Measurements from ENCODE around the gene PPP1R37. TPM values are rescaled to one million over a fixed set of nuclear protein-coding genes. Genes with fewer than 3 reads are reported as not detected.

PPP1R37 gene
- total and polyA plus RNA-seq, 2 of the 13 experiments (the other 11 are each of a cell fraction or from before 2014, with no cell fraction given), result 9.0 to 14.3 TPM

GRCh38 chr19:45179072-45179891, 86.3 kb downstream of the PPP1R37 start (continued):
- TF ChIP-seq TFDP1 (CRISPR knock-in tag; IDR thresholded peaks at IDR 0.05; ENCODE audit: borderline replicate concordance) (no peak), ZNF703 (CRISPR knock-in tag; IDR thresholded peaks at IDR 0.05; ENCODE audit: borderline replicate concordance) (no peak), FOXM1 (CRISPR knock-in tag; IDR thresholded peaks at IDR 0.05) (no peak), ZNF83 (CRISPR knock-in tag; IDR thresholded peaks at IDR 0.05; ENCODE audit: borderline replicate concordance) (0 out of 2 replicates have a peak, but pooled peaks have one; percentile 28), ZEB1 (IDR thresholded peaks at IDR 0.05; ENCODE audit: insufficient replicate concordance, low read depth) (peak; percentile 33), KAT2B (IDR thresholded peaks at IDR 0.05; ENCODE audit: borderline replicate concordance, low read depth, low read length) (no peak), SPEN (CRISPR knock-in tag; IDR thresholded peaks at IDR 0.05; ENCODE audit: low read depth) (peak; percentile 9; the same call in 1 of the 2 replicates), ZNF577 (CRISPR knock-in tag; IDR thresholded peaks at IDR 0.05; ENCODE audit: borderline replicate concordance, low read depth) (no peak), WIZ (CRISPR knock-in tag; IDR thresholded peaks at IDR 0.05) (no peak), THAP8 (CRISPR knock-in tag; IDR thresholded peaks at IDR 0.05; ENCODE audit: borderline replicate concordance) (0 out of 2 replicates have a peak, but pooled peaks have one; percentile 31), MAFF (IDR thresholded peaks at IDR 0.05; ENCODE audit: low read depth, low read length) (no peak), ZNF460 (CRISPR knock-in tag; IDR thresholded peaks at IDR 0.05; ENCODE audit: borderline replicate concordance) (no peak), ARID4A (CRISPR knock-in tag; IDR thresholded peaks at IDR 0.05; ENCODE audit: borderline replicate concordance) (peak; percentile 73), ASH2L (IDR thresholded peaks at IDR 0.05; ENCODE audit: insufficient read length, low read depth, low read length) (peak; percentile 1), TEAD2 (CRISPR knock-in tag; IDR thresholded peaks at IDR 0.05) (no peak), PCBP1 (IDR thresholded peaks at IDR 0.05; ENCODE audit: borderline replicate concordance, low read depth, low read length) (no peak), ARID2 (CRISPR knock-in tag; IDR thresholded peaks at IDR 0.05; ENCODE audit: borderline replicate concordance) (no peak), ZNF552 (CRISPR knock-in tag; IDR thresholded peaks at IDR 0.05; ENCODE audit: borderline replicate concordance) (no peak)

Data from HepG2 (cell line).